ENCODE data around the gene DOK3.

The DOK3 gene

DNA sequence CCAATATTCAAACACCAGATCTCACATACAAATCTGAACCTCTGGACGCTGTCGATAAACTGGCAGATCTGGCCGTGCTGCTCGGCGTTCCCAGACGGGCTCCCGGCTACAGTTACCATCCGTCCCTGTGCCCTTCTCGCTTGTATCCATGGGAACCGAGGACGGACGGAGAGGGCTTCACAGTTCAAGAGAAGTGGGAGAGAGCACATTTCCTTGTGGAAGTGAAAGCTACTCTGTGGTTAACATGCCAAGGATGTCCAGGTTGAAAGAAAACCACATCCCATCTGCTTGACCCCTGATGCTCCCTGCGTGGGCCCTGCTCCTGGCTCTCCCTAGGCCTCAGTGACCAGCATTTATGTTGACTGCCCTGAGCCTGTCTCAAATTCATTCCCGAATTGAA is 29.9 kb downstream of the DOK3 start:
- peaks cover 12 to 16% of the 10 kb centered on the region in 2 donors for H3K36me3 ChIP-seq (ENCODE audit: control insufficient read depth in 2 of 2, insufficient read depth in 2 of 2, low read length in 2 of 2)
- no peaks in the 10 kb centered on the region for H3K9me3 ChIP-seq (ENCODE audit: control insufficient read depth in 2 of 2, low read length in 2 of 2)
- H3K4me3 ChIP-seq (ENCODE audit: low read length in 2 of 2) = peak overlapping the region in 1 of 2 donors; percentile 35
- H3K4me1 ChIP-seq (ENCODE audit: control insufficient read depth, insufficient read depth, low read length) = peaks cover 91% of the 10 kb centered on the region
- H3K27me3 ChIP-seq (ENCODE audit: control insufficient read depth in 1 of 2, insufficient read depth in 2 of 2, low read length in 2 of 2) = no peaks in the 10 kb centered on the region
- peak overlapping the region; percentile 91 for H3K27ac ChIP-seq (ENCODE audit: low read length)
- peak overlapping the region; percentile 10 to 68 for H3K9ac ChIP-seq (ENCODE audit: low read length in 2 of 2)

DNA sequence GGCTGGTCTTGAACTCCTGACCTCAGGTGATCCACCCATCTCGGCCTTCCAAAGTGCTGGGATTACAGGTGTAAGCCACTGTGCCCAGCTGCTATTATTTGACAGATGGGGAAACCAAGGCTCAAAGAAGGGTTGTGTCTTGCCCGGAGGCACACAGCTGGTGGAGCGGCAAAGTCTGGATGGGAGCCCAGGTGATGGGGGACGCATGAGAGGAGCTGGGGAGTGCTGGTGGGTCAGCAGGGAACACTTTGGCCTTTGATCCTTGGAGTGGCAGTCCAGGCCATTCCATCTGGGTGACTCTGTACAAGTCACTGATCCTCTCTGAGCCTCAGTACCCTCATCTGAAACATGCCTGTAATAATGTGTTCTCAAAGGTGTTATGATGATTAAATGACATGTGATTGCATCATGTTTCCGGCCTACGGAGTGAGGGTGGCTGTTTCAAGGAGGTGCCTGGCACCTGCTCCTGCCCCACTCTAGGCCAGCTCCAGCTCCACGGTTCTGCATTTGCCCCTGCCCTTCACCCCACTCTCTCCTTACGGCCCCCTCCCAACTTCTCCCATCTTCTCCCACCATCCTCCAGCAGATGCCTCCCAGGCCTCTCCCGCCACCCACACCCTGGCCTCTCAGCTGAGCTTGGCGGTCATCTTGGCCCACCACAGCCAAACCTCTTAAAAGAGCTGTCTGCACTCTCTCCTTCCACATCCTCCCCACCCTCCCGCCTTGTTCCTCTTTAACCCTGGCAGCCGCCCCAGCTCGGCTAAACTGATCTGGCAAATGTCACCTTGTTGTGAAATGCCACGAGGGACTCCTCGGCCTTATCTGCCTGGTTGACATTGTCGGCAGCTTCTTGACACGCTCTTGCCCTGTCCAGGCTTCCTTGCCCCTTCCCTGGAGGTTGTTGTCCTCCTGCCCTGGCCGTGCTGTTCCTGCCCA is 30.6 kb downstream of the DOK3 start:
- H3K9me3 ChIP-seq (ENCODE audit: control insufficient read depth in 2 of 2, low read length in 2 of 2) = no peaks in the 10 kb centered on the region
- H3K27me3 ChIP-seq (ENCODE audit: control insufficient read depth in 1 of 2, insufficient read depth in 2 of 2, low read length in 2 of 2) = no peaks in the 10 kb centered on the region
- peaks cover 90% of the 10 kb centered on the region for H3K4me1 ChIP-seq (ENCODE audit: control insufficient read depth, insufficient read depth, low read length)
- H3K9ac ChIP-seq (ENCODE audit: low read length in 2 of 2) = peak overlapping the region; percentile 26 to 58
- H3K4me3 ChIP-seq (ENCODE audit: low read length in 2 of 2) = peak overlapping the region in 1 of 2 donors; percentile 49
- H3K27ac ChIP-seq (ENCODE audit: low read length) = peak overlapping the region; percentile 91
- peaks cover 11 to 13% of the 10 kb centered on the region in 2 donors for H3K36me3 ChIP-seq (ENCODE audit: control insufficient read depth in 2 of 2, insufficient read depth in 2 of 2, low read length in 2 of 2)

DNA sequence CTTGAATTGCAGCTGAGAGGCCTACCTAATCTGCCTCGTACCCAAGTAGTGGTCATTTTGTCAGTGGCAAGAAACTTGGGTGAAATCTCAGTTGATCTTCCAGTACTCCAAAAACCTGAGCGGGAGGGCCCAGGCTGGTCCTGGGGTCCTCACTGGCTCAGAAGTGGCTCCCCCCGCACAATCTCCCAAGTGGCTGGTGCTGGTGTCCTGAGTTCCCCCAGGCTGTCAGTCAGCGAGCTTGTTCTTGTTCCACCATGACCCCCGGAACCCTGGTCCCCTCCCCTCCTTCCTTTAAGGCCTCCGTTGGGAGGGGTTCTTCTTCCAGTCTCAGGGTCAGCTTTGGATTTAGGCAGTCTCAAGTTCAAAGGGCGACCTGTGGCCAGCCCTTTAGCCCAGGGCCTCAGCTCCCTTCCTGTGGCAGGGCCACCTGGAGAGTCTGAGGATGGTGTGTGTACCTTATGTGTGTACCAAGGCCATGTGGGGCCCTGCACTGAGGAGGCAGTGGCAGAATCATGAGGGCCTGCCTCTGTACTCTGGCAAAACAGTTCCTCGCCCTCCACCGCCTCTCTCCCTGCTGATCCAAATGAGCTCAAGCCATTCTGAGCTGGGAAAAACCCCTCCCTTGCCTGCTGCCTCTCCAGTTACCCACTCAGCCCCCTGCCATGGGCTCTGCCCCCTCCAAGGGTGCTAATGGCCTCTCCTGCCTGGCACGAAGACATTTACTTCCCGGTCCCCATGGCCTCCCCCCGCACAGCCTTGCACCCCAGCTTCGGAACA is 31.7 kb downstream of the DOK3 start:
- peaks cover 80% of the 10 kb centered on the region for H3K4me1 ChIP-seq (ENCODE audit: control insufficient read depth, insufficient read depth, low read length)
- H3K9ac ChIP-seq (ENCODE audit: low read length in 2 of 2) = no peak overlapping the region
- no peaks in the 10 kb centered on the region for H3K27me3 ChIP-seq (ENCODE audit: control insufficient read depth in 1 of 2, insufficient read depth in 2 of 2, low read length in 2 of 2)
- H3K27ac ChIP-seq (ENCODE audit: low read length) = peak overlapping the region; percentile 91
- H3K9me3 ChIP-seq (ENCODE audit: control insufficient read depth in 2 of 2, low read length in 2 of 2) = no peaks in the 10 kb centered on the region
- no peak overlapping the region for H3K4me3 ChIP-seq (ENCODE audit: low read length in 2 of 2)
- peaks cover 3 to 7% of the 10 kb centered on the region in 2 donors for H3K36me3 ChIP-seq (ENCODE audit: control insufficient read depth in 2 of 2, insufficient read depth in 2 of 2, low read length in 2 of 2)

DNA sequence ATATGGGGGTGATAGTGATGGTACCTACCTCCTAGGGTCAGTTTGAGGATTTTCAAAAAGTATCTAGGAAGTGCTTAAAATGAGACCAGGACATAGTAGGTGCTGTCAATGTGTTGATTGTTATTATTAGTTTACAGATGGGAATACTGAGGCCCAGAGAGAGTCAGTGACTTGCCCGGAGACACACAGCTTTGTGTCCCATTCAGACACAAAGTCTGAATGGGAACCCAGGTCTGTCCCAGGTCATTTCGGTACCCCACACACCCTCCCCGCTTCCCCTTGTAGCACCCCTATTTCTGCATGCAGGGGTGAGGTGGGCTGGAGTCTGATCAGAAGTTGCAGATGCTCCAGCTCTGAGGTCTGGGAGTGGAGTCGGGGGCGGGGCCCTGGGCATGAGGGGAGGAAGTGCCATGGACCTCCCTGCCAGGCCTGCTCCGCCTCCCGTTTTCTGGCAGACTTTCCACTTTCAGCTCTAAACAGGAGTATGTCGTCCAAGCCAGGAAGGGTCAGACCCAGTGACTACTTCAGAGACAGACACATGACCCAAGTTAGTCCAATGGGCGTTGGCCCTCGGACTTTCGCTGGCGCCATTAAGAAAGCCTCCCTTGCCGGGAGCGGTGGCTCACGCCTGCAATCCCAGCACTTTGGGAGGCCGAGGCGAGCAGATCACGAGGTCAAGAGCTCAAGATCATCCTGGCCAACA is 32.9 kb downstream of the DOK3 start:
- no peaks in the 10 kb centered on the region for H3K27me3 ChIP-seq (ENCODE audit: control insufficient read depth in 1 of 2, insufficient read depth in 2 of 2, low read length in 2 of 2)
- H3K27ac ChIP-seq (ENCODE audit: low read length) = peak overlapping the region; percentile 91
- peaks cover 82% of the 10 kb centered on the region for H3K4me1 ChIP-seq (ENCODE audit: control insufficient read depth, insufficient read depth, low read length)

DNA sequence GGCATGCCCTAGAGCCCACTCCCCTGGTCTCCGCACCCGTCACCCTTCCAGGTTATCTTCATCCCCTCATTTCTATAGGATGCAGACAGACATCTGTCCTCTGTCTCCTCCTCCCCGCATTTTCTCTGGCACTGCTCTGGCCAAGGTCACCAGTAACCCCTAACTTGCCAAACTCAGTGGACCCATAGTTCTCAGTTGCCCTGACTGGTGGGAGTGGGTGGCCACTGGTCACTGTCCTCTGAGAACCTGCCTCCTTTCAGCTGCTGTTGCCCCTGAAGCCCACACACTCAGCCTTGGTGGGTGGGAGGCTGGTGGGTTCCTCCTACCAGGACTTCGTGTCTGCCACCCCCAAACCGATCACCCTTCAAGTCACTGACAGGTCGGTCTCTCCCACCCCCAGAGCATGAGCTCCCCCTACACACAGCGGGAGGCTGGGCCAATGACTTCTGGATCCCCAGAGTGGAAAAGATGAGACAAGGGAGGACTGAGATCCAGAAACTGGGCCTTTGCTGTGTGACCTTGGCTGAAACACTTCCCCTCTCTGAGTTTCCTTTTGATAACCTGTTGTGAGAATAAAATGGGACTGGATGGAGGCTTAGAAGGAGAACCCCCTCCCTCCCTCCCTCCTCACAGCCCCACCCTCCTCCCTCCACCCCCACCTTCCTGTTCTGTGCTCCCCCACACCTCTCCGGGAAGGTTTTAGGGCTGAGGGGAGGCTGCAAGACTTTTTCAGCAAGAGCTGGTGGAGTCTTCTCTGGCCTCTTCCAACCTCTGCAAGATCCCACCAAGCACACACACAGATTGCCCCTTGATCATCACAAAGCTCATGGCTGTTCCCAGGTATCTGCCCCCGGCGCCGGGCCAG is 33.8 kb downstream of the DOK3 start:
- H3K9me3 ChIP-seq (ENCODE audit: control insufficient read depth in 2 of 2, low read length in 2 of 2) = no peaks in the 10 kb centered on the region
- H3K9ac ChIP-seq (ENCODE audit: low read length in 2 of 2) = no peak overlapping the region
- peaks cover 83% of the 10 kb centered on the region for H3K4me1 ChIP-seq (ENCODE audit: control insufficient read depth, insufficient read depth, low read length)
- peak overlapping the region; percentile 91 for H3K27ac ChIP-seq (ENCODE audit: low read length)
- peak overlapping the region in 1 of 2 donors; percentile 8 for H3K4me3 ChIP-seq (ENCODE audit: low read length in 2 of 2)
- H3K27me3 ChIP-seq (ENCODE audit: control insufficient read depth in 1 of 2, insufficient read depth in 2 of 2, low read length in 2 of 2) = no peaks in the 10 kb centered on the region
- H3K36me3 ChIP-seq (ENCODE audit: control insufficient read depth in 2 of 2, insufficient read depth in 2 of 2, low read length in 2 of 2) = no peaks in the 10 kb centered on the region

More for the DNA sequence above, 32.9 kb downstream of the DOK3 start:
- no peak overlapping the region for H3K4me3 ChIP-seq (ENCODE audit: low read length in 2 of 2)
- no peak overlapping the region for H3K9ac ChIP-seq (ENCODE audit: low read length in 2 of 2)
- H3K36me3 ChIP-seq (ENCODE audit: control insufficient read depth in 2 of 2, insufficient read depth in 2 of 2, low read length in 2 of 2) = peaks cover under 1 to 3% of the 10 kb centered on the region in 2 donors
- H3K9me3 ChIP-seq (ENCODE audit: control insufficient read depth in 2 of 2, low read length in 2 of 2) = no peaks in the 10 kb centered on the region

DNA sequence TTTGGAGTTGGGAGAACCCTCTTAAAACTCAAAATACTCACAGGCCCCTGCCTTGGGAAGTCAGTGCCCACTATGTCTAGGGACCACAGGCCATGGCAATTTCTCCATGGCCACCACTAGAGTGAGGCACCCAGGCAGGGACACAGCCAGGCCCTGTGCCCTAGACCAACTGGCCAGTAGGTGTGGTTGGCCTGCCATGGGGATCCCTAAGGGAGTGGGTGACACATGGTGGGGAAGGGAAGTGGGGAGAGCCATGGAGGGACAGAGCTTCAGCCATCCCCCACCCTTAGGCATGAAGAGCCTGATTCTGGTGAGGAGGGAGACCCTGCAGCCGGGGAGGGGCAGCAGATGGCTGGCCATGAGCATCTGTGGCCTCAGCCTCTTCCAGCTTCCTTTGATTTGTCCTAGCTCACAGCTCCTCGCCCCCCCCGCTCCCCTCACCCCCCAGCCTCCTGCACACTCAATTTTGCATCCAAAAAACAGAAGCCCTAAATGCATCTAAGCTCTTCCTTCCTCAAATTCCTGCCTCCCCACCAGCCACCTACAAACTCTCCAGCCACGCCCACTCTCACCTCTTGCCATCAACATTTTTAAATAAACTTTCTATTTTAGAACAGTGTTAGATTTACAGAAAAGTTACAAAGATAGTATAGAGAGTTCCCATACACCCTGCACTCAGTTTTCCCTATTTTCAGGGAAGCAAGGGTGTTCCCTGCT is 34.6 kb downstream of the DOK3 start:
- H3K4me3 ChIP-seq (ENCODE audit: low read length in 2 of 2) = no peak overlapping the region
- no peaks in the 10 kb centered on the region for H3K27me3 ChIP-seq (ENCODE audit: control insufficient read depth in 1 of 2, insufficient read depth in 2 of 2, low read length in 2 of 2)
- no peaks in the 10 kb centered on the region for H3K9me3 ChIP-seq (ENCODE audit: control insufficient read depth in 2 of 2, low read length in 2 of 2)
- H3K9ac ChIP-seq (ENCODE audit: low read length in 2 of 2) = no peak overlapping the region
- peaks cover 85% of the 10 kb centered on the region for H3K4me1 ChIP-seq (ENCODE audit: control insufficient read depth, insufficient read depth, low read length)
- H3K27ac ChIP-seq (ENCODE audit: low read length) = peak overlapping the region; percentile 62
- H3K36me3 ChIP-seq (ENCODE audit: control insufficient read depth in 2 of 2, insufficient read depth in 2 of 2, low read length in 2 of 2) = no peaks in the 10 kb centered on the region

DNA sequence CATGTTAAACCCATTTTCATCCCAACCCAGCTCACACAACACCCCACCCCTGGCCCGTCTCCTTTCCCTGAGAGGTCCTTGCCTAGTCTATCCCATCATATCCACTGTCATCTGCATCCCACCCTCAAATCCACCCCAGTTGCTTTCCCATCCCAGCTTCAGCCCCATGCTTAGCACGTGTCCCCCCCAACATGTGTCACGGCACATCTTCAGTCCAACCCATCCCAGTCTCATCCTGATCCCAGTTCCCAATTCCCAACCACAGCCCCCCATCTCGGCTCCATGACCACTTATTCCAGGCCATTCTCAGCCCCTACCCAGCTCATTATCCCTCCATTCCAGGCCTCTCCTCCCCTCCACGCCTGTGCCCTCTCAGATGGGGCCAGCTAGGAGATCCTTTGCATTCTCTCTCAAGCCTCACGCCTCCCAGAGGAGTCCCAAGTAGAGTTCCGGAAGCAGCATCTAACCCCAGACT is 35.6 kb downstream of the DOK3 start:
- peaks cover 85% of the 10 kb centered on the region for H3K4me1 ChIP-seq (ENCODE audit: control insufficient read depth, insufficient read depth, low read length)
- no peaks in the 10 kb centered on the region for H3K36me3 ChIP-seq (ENCODE audit: control insufficient read depth in 2 of 2, insufficient read depth in 2 of 2, low read length in 2 of 2)
- no peaks in the 10 kb centered on the region for H3K9me3 ChIP-seq (ENCODE audit: control insufficient read depth in 2 of 2, low read length in 2 of 2)
- H3K9ac ChIP-seq (ENCODE audit: low read length in 2 of 2) = no peak overlapping the region
- peak overlapping the region; percentile 62 for H3K27ac ChIP-seq (ENCODE audit: low read length)
- H3K4me3 ChIP-seq (ENCODE audit: low read length in 2 of 2) = peak overlapping the region in 1 of 2 donors; percentile 35
- no peaks in the 10 kb centered on the region for H3K27me3 ChIP-seq (ENCODE audit: control insufficient read depth in 1 of 2, insufficient read depth in 2 of 2, low read length in 2 of 2)

DNA sequence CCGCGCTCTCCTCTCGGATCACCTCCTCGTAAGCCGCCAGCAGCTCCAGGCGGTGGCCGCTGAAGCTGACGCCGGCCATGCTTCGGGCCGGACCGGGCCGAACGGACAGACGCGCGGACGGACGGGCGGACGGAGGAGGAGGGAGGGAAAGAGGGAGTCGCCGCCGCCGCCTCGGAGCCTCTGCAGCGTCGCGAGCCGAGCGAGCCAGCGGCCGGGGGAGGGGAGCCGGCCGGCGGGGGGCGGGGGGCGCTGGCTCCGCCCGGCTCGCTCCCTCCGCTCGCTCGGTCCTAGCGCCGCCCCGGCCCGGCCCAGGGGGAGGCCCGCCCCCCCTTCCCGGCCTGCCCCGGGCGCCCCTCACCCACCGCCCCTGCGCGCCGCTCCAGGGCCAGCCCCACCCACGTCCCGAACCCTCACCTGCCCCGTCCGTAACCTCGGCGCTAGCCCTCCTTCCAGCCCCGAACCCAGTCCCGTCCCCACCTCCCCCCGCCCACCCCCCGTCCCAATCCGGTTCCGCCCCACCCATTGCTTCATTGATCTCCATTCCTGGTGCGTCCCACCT is 36.1 kb downstream of the DOK3 start, which contains the start of gene DBN1:
Gene DBN1, minus strand, starts transcription at position 192 of the 559 bp plus-strand sequence. Its CDS starts 113 bp downstream, at position 79.
- Histone ChIP-seq H3K4me3 (ENCODE audit: low read length in 2 of 2) (peak within 1 kb of the TSS; percentile 59 to 84), H3K4me1 (ENCODE audit: control insufficient read depth, insufficient read depth, low read length) (peaks cover 85% of the 10 kb centered on the region), H3K36me3 (ENCODE audit: control insufficient read depth in 2 of 2, insufficient read depth in 2 of 2, low read length in 2 of 2) (no peaks in the 10 kb centered on the region), H3K9ac (ENCODE audit: low read length in 2 of 2) (peak within 1 kb of the TSS; percentile 43 to 55), H3K27ac (ENCODE audit: low read length) (peak within 1 kb of the TSS; percentile 62), H3K9me3 (ENCODE audit: control insufficient read depth in 2 of 2, low read length in 2 of 2) (no peaks in the 10 kb centered on the region), H3K27me3 (ENCODE audit: control insufficient read depth in 1 of 2, insufficient read depth in 2 of 2, low read length in 2 of 2) (no peaks in the 10 kb centered on the region)
